HuH-7.5 (cell line): Measurements from ENCODE around the gene MLKL.
"Not testable (repeated sequence)": the region's sequence is repeated elsewhere in the genome, so short reads cannot be mapped to it uniquely, and the experiment has no call there.

ENCODE experiments used
- DNase-seq: peaks from one replicate; pipeline ENCODE4 v3.0.0; 2011; ENCODE audit warnings: low spot score

Gene MLKL

GRCh38 chr16:74732707-74733350 lies 32.2 kb upstream of the MLKL start:
- no peak for DNase-seq

GRCh38 chr16:74731853-74732477 lies 31.3 kb upstream of the MLKL start:
- DNase-seq, result no peak

- DNase-seq, result no peak
These were observed 29.4 kb upstream of the MLKL start for GRCh38 chr16:74729783-74730683.

GRCh38 chr16:74727903-74728302 lies 27.2 kb upstream of the MLKL start:
- DNase-seq, result no peak

GRCh38 chr16:74726716-74727115 lies 26.1 kb upstream of the MLKL start:
- peak; percentile 50 for DNase-seq

- no peak for DNase-seq
These were observed 25.2 kb upstream of the MLKL start for GRCh38 chr16:74725651-74726455.

- DNase-seq, result no peak
These were observed 24.3 kb upstream of the MLKL start for GRCh38 chr16:74724820-74725549.

- no peak for DNase-seq
These were observed 22.6 kb upstream of the MLKL start for GRCh38 chr16:74723256-74723655.

- DNase-seq, result not testable (repeated sequence)
These were observed 21.5 kb upstream of the MLKL start for GRCh38 chr16:74722156-74722555.

- DNase-seq, result no peak
These were observed 21.1 kb upstream of the MLKL start for GRCh38 chr16:74721716-74722115.

- DNase-seq, result no peak
These were observed 19.9 kb upstream of the MLKL start for GRCh38 chr16:74720579-74720978.

- no peak for DNase-seq
These were observed 18.3 kb upstream of the MLKL start for GRCh38 chr16:74718741-74719610.

GRCh38 chr16:74718140-74718539 lies 17.5 kb upstream of the MLKL start:
- DNase-seq, result no peak

GRCh38 chr16:74717367-74717766 lies 16.7 kb upstream of the MLKL start:
- no peak for DNase-seq

GRCh38 chr16:74716355-74716754 lies 15.7 kb upstream of the MLKL start:
- no peak for DNase-seq

GRCh38 chr16:74713876-74714275 lies 13.2 kb upstream of the MLKL start:
- DNase-seq, result no peak

GRCh38 chr16:74713325-74713724 lies 12.7 kb upstream of the MLKL start:
- DNase-seq, result no peak

GRCh38 chr16:74711938-74712337 lies 11.3 kb upstream of the MLKL start:
- no peak for DNase-seq

GRCh38 chr16:74710401-74710800 lies 9.7 kb upstream of the MLKL start:
- no peak for DNase-seq

GRCh38 chr16:74709441-74709877 lies 8.8 kb upstream of the MLKL start:
- DNase-seq, result peak; percentile 78

- peak; percentile 43 for DNase-seq
These were observed 585 bp downstream of the MLKL start for GRCh38 chr16:74700116-74700437.
